ENCODE data around the gene ATP6V0E2. TPM values are rescaled to one million over a fixed set of nuclear protein-coding genes. Genes with fewer than 3 reads are reported as not detected.
A peak's percentile ranks its signal among the peaks of the same experiment; 100 is the strongest.

Gene ATP6V0E2
- total and polyA plus RNA-seq, 12 donors: 17.5 to 101 (median 32.0) TPM

GRCh38 chr7:149851449-149851848 is 22.3 kb upstream of the ATP6V0E2 start:
- H3K4me1 ChIP-seq (replicated peaks in 1 of 2): peaks cover 0 to 7% of the 10 kb centered on the region in 2 donors
- TF ChIP-seq POLR2A (IDR thresholded peaks at IDR 0.05): no peak
- no peak for TF ChIP-seq CTCF (IDR thresholded peaks at IDR 0.05)
- H3K36me3 ChIP-seq (replicated peaks in 1 of 2): peaks cover 0 to 8% of the 10 kb centered on the region in 2 donors
- intact Hi-C loops (cut with DNase I): no loop called here
- no peaks in the 10 kb centered on the region for H3K9me3 ChIP-seq (replicated peaks in 1 of 3)
- no peak overlapping the region for H3K4me3 ChIP-seq
- WGBS, 4 donors: 91 to 94% (median 92%) methylated on average over 9 of the region's 9 CpGs
- no peaks in the 10 kb centered on the region for H3K27me3 ChIP-seq
- DNase-seq: no peak
- H3K27ac ChIP-seq: no peak overlapping the region

- Histone ChIP-seq H3K4me1 (replicated peaks in 1 of 2) (peaks cover 0 to 7% of the 10 kb centered on the region in 2 donors), H3K27me3 (no peaks in the 10 kb centered on the region), H3K27ac (no peak overlapping the region), H3K4me3 (no peak overlapping the region), H3K9me3 (replicated peaks in 1 of 3) (no peaks in the 10 kb centered on the region), H3K36me3 (replicated peaks in 1 of 2) (peaks cover 0 to 5% of the 10 kb centered on the region in 2 donors)
- intact Hi-C loops (cut with DNase I): no loop called here
- DNase-seq: no peak
- 92 to 98% (median 96%) methylated on average over 9 of the region's 9 CpGs for WGBS, 4 donors
- no peak for TF ChIP-seq CTCF (IDR thresholded peaks at IDR 0.05)
- TF ChIP-seq POLR2A (IDR thresholded peaks at IDR 0.05): no peak
These were observed 20.6 kb upstream of the ATP6V0E2 start for GRCh38 chr7:149853157-149853556.

GRCh38 chr7:149854611-149855360 is 19.0 kb upstream of the ATP6V0E2 start:
- no peak overlapping the region for H3K4me3 ChIP-seq
- H3K27me3 ChIP-seq: no peaks in the 10 kb centered on the region
- H3K36me3 ChIP-seq (replicated peaks in 1 of 2): peaks cover 0 to 5% of the 10 kb centered on the region in 2 donors
- peak; percentile 41 to 91 (median 71) for DNase-seq
- H3K9me3 ChIP-seq (replicated peaks in 1 of 3): no peaks in the 10 kb centered on the region
- TF ChIP-seq CTCF (IDR thresholded peaks at IDR 0.05) (no peak), POLR2A (IDR thresholded peaks at IDR 0.05) (no peak)
- 34 to 67% (median 47%) methylated on average over 6 to 13 of the region's 13 CpGs for whole genome bisulfite sequencing, 4 donors
- H3K27ac ChIP-seq: peak overlapping the region in 1 of 5 donors; percentile 14
- H3K4me1 ChIP-seq (replicated peaks in 1 of 2): peaks cover 0 to 7% of the 10 kb centered on the region in 2 donors
- intact Hi-C loops (cut with DNase I): no loop called here

GRCh38 chr7:149855361-149856305 is 18.1 kb upstream of the ATP6V0E2 start:
- Histone ChIP-seq H3K27me3 (no peaks in the 10 kb centered on the region), H3K9me3 (replicated peaks in 1 of 3) (no peaks in the 10 kb centered on the region), H3K4me1 (replicated peaks in 1 of 2) (peaks cover 0 to 7% of the 10 kb centered on the region in 2 donors), H3K27ac (peak overlapping the region in 1 of 5 donors; percentile 14), H3K4me3 (no peak overlapping the region), H3K36me3 (replicated peaks in 1 of 2) (peaks cover 0 to 6% of the 10 kb centered on the region in 2 donors)
- DNase-seq: no peak
- intact Hi-C loops (cut with DNase I): no loop called here
- 81 to 88% (median 86%) methylated on average over 16 of the region's 16 CpGs for WGBS, 4 donors
- no peak for TF ChIP-seq CTCF (IDR thresholded peaks at IDR 0.05)
- TF ChIP-seq POLR2A (IDR thresholded peaks at IDR 0.05): no peak
